NCI-H510A treated with DMSO at 0.1 percent for 48 hours (cell line): ENCODE results near the gene EBF3.

Experiments used
- DNase-seq: peaks from one replicate; lab custom pipeline; 2025; lab: John Stamatoyannopoulos, UW

The EBF3 gene

GRCh38 chr10:129959544-129960480 lies 4.3 kb downstream of the EBF3 start:
- no peak for DNase-seq

- no peak for DNase-seq
Observed at GRCh38 chr10:129958629-129959543, 5.2 kb downstream of the EBF3 start.

- no peak for DNase-seq
Observed at GRCh38 chr10:129958148-129958628, 5.9 kb downstream of the EBF3 start.

- DNase-seq, result no peak
Observed at GRCh38 chr10:129956876-129957673, 7.0 kb downstream of the EBF3 start.

- DNase-seq, result no peak
Observed at GRCh38 chr10:129956286-129956670, 7.8 kb downstream of the EBF3 start.

GRCh38 chr10:129955601-129956285 lies 8.3 kb downstream of the EBF3 start:
- no peak for DNase-seq

GRCh38 chr10:129954492-129955315 lies 9.4 kb downstream of the EBF3 start:
- DNase-seq, result no peak

- no peak for DNase-seq
Observed at GRCh38 chr10:129953119-129954051, 10.7 kb downstream of the EBF3 start.

- no peak for DNase-seq
Observed at GRCh38 chr10:129952378-129953118, 11.5 kb downstream of the EBF3 start.

- no peak for DNase-seq
Observed at GRCh38 chr10:129951970-129952265, 12.2 kb downstream of the EBF3 start.

- no peak for DNase-seq
Observed at GRCh38 chr10:129951101-129951969, 12.7 kb downstream of the EBF3 start.

- no peak for DNase-seq
Observed at GRCh38 chr10:129950676-129951075, 13.4 kb downstream of the EBF3 start.

GRCh38 chr10:129949891-129950291 lies 14.2 kb downstream of the EBF3 start:
- no peak for DNase-seq

GRCh38 chr10:129949411-129949810 lies 14.7 kb downstream of the EBF3 start:
- DNase-seq, result no peak

- DNase-seq, result no peak
Observed at GRCh38 chr10:129946859-129947258, 17.2 kb downstream of the EBF3 start.

GRCh38 chr10:129945941-129946760 lies 17.9 kb downstream of the EBF3 start:
- DNase-seq, result no peak

- DNase-seq, result no peak
Observed at GRCh38 chr10:129945526-129945925, 18.5 kb downstream of the EBF3 start.
